Endothelial cell of umbilical vein (primary cell): ENCODE data around the gene APOBEC3F. TPM values are rescaled to one million over a fixed set of nuclear protein-coding genes. Genes with fewer than 3 reads are reported as not detected.
A peak's percentile ranks its signal among the peaks of the same experiment; 100 is the strongest.

ENCODE experiments used
- BruUV-seq: library from RNA; stranded (reverse); fragments of 400-500 nt; replicated peaks from 2 replicates; lab custom pipeline; 2021; lab: Mats Ljungman, UMichigan
- CTCF ChIA-PET: fragments of 300-600, 350-600 bp; sonication (Branson Sonifier 250); formaldehyde crosslinking; loops from one replicate; lab custom pipeline; 2021; ENCODE audit warnings: antibody characterized with exemption, inconsistent platforms; lab: Charles Lee
- POLR2A ChIA-PET: fragments of 300-600, 350-600 bp; sonication (Branson Sonifier 250); formaldehyde crosslinking; loops from one replicate; lab custom pipeline; 2021; ENCODE audit warnings: antibody characterized with exemption, inconsistent platforms; lab: Charles Lee
- DNase-seq: peaks from one replicate; pipeline ENCODE4 v3.0.0-alpha.2; 2011; ENCODE audit warnings: low read depth, low spot score
- FAIRE-seq: peaks from 2 replicates; lab custom pipeline; 2011; peaks lifted over from hg19 to GRCh38; lab: Jason Lieb, UNC
- H2AFZ ChIP-seq: 2 replicates; pipeline ENCODE4 v1.6.0; 2012; ENCODE audit warnings: low read depth, low read length, control low read depth, inconsistent platforms
- H3K27ac ChIP-seq: 2 replicates; pipeline ENCODE4 v1.5.1; 2011; ENCODE audit warnings: low read depth, mild to moderate bottlenecking, control low read depth, low read length, moderate library complexity; ENCODE audit not compliant: insufficient read depth
- H3K27me3 ChIP-seq, 2 experiments: 2 replicates each; pipeline versions ENCODE4 v1.6.0 to v1.6.1; 2011; ENCODE audit warnings: low read length in 2 of 2, mixed read lengths in 1 of 2; ENCODE audit not compliant: control insufficient read depth in 2 of 2, insufficient read depth in 2 of 2
- H3K36me3 ChIP-seq, 2 experiments: 2 replicates in 1 of 2; 3 replicates in 1 of 2; pipeline ENCODE4 v1.5.1; 2011; ENCODE audit warnings: low read length in 2 of 2, mild to moderate bottlenecking in 1 of 2, moderate library complexity in 1 of 2; ENCODE audit not compliant: control insufficient read depth in 2 of 2, insufficient read depth in 2 of 2; ENCODE audit errors: extremely low read depth in 1 of 2
- H3K4me1 ChIP-seq: 3 replicates; pipeline ENCODE4 v1.5.1; 2011; ENCODE audit warnings: mild to moderate bottlenecking, low read length; ENCODE audit not compliant: control insufficient read depth, insufficient read depth; ENCODE audit errors: extremely low read depth
- H3K4me2 ChIP-seq: 2 replicates; pipeline ENCODE4 v1.6.1; 2011; ENCODE audit warnings: low read length, control low read depth, mixed read lengths; ENCODE audit not compliant: insufficient read depth
- H3K4me3 ChIP-seq, 3 experiments: fragments of 200-600 bp in 1 of 3; sonication (generic), shearing (Covaris generic) in 1 of 3; replicated peaks in 1 of 3; 2 replicates each; pipeline ENCODE4 v1.5.1; 2011 to 2016; ENCODE audit warnings: control low read depth in 3 of 3, low read length in 3 of 3, mild to moderate bottlenecking in 2 of 3, inconsistent platforms in 1 of 3, low read depth in 1 of 3, moderate library complexity in 1 of 3; ENCODE audit not compliant: insufficient read depth in 1 of 3
- H3K79me2 ChIP-seq: 2 replicates; pipeline ENCODE4 v1.6.0; 2012; ENCODE audit warnings: low read length, inconsistent platforms; ENCODE audit not compliant: control insufficient read depth, insufficient read depth
- H3K9ac ChIP-seq: replicated peaks from 2 replicates; pipeline ENCODE3; 2011; ENCODE audit warnings: low read length, control low read depth; ENCODE audit not compliant: insufficient read depth; ENCODE audit errors: extremely low read depth
- H3K9me1 ChIP-seq: replicated peaks from 3 replicates; pipeline ENCODE4 v1.6.0; 2011; ENCODE audit warnings: mild to moderate bottlenecking, low read length; ENCODE audit not compliant: control insufficient read depth, insufficient read depth; ENCODE audit errors: extremely low read depth
- H3K9me3 ChIP-seq: replicated peaks from 2 replicates; pipeline ENCODE4 v1.5.1; 2012; ENCODE audit warnings: low read length, inconsistent platforms; ENCODE audit not compliant: control insufficient read depth, insufficient read depth
- H4K20me1 ChIP-seq: replicated peaks from 2 replicates; pipeline ENCODE3; 2011; ENCODE audit warnings: mild to moderate bottlenecking, low read length; ENCODE audit not compliant: control insufficient read depth, insufficient read depth; ENCODE audit errors: extremely low read depth
- CTCF ChIP-seq, 2 donors: IDR thresholded peaks; 1 replicate in 1 of 2; 2 replicates in 1 of 2; pipeline ENCODE4 v1.5.1; 2011; ENCODE audit warnings: low read length in 2 of 2, mild to moderate bottlenecking in 2 of 2, moderate library complexity in 2 of 2, control low read depth in 1 of 2, inconsistent platforms in 1 of 2, low read depth in 1 of 2; ENCODE audit not compliant: insufficient read depth in 1 of 2; ENCODE audit errors: extremely low read depth in 1 of 2
- EZH2 ChIP-seq: IDR thresholded peaks from 2 replicates; pipeline ENCODE4 v1.6.1; 2012; ENCODE audit warnings: borderline replicate concordance, low read depth, mild to moderate bottlenecking, moderate library complexity, low read length, inconsistent platforms; ENCODE audit not compliant: severe bottlenecking
- FOS ChIP-seq: IDR thresholded peaks from 2 replicates; pipeline ENCODE4 v1.6.1; 2011; ENCODE audit warnings: mild to moderate bottlenecking, low read length, moderate library complexity, borderline replicate concordance; ENCODE audit not compliant: insufficient read depth
- GATA2 ChIP-seq: IDR thresholded peaks from 2 replicates; pipeline ENCODE4 v1.7.0; 2011; ENCODE audit warnings: low read depth, mild to moderate bottlenecking, moderate library complexity, mixed read lengths, low read length; ENCODE audit not compliant: insufficient read length, insufficient read depth
- JUN ChIP-seq: IDR thresholded peaks from 2 replicates; pipeline ENCODE4 v1.6.1; 2011; ENCODE audit warnings: borderline replicate concordance, low read depth; ENCODE audit not compliant: insufficient read length, insufficient read depth
- MAX ChIP-seq: IDR thresholded peaks from 2 replicates; pipeline ENCODE4 v1.6.1; 2011; ENCODE audit not compliant: insufficient read depth, insufficient read length
- MYC ChIP-seq: IDR thresholded peaks from one replicate; pipeline ENCODE4 v1.6.1; 2011; ENCODE audit warnings: mild to moderate bottlenecking, low read depth, low read length
- POLR2A ChIP-seq: IDR thresholded peaks from 2 replicates; pipeline ENCODE4 v1.6.1; 2012; ENCODE audit warnings: low read depth, mild to moderate bottlenecking, control low read depth, low read length
- POLR2AphosphoS5 ChIP-seq: IDR thresholded peaks from 2 replicates; pipeline ENCODE4 v1.6.1; 2012; ENCODE audit warnings: low read depth, mild to moderate bottlenecking, control low read depth, low read length, moderate library complexity; ENCODE audit not compliant: insufficient read depth
- dilution Hi-C: fragments of 300-500 bp; cut with MboI; formaldehyde crosslinking; loops from one replicate; pipeline ENCODE4 v1.15.0; 2019; ENCODE audit warnings: low sequenced_read_pairs; ENCODE audit not compliant: extremely low pct_ligation_motif_present
- intact Hi-C: fragments of 100-400 bp; cut with micrococcal nuclease; formaldehyde crosslinking; loops from one replicate; pipeline ENCODE4 v1.10.0; 2022
- polyA plus RNA-seq, 4 experiments: library from polyadenylated mRNA; depleted of rRNA in 3 of 4; stranded (reverse) in 3 of 4; unstranded in 1 of 4; fragments of >200 nt; gene quantifications; 2 replicates each; pipeline versions ENCODE4 v1.2.1 to v1.2.3, GENCODE V29; 2011 to 2012; ENCODE audit warnings: missing spikeins in 1 of 4
- total RNA-seq: library from RNA; stranded (reverse); gene quantifications from 2 replicates; pipeline ENCODE4 v1.2.3, GENCODE V29; 2021

Gene APOBEC3F
- total and polyA plus RNA-seq, 2 donors (not counting 3 experiments of a cell fraction or from before 2014, with no cell fraction given), result 10.2 to 11.0 TPM

DNA sequence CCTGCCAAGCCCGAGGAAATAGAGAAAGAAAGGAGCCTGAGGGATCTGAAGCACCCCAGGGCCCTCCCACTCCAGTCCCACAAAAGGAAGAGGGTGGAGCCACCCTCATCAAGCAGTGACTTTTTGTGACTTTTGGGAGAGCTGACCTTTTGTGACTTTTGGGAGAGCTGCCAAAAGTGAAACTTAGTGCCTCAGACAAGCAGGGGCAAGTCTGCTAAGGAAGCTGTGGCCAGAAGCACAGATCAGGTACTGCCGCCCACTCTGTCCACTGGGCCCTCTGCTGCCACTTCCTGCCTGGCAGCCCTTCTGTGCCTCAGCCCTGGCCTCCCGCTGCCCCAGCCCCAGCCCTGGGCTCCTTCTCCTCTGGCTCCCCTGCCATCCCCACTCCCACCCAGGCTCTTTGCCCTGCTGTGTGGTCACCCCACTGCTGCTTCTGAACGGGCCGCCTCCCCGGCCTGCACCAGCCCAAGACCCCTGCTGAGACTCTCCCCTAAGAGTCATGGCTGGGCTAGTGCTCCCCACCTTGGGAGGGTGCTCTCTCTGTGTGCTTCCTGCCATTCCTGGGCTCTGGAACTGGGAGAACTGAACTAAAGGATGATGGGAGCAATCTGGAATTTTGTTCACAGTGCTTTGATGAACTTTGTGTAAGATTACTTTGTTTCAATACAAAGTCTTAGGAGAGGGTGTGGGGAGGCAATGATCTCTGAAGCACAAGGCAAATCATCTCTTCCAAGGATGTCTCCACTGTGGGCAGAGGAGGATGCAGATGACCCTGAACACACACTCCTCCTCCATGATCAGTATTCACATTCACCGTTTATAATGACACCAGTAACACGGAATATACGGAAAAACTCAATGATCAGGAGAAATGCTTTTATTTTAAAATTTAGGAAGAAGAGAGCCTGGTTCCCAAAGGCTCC lies 56.7 kb downstream of the APOBEC3F start, which contains the start of gene APOBEC3H:
Gene APOBEC3H (plus strand): TSS at position 147 of the 923 bp plus-strand sequence. CDS start 3,035 bp downstream, outside the sequence.
- no peak within 1 kb of the TSS for H3K4me3 ChIP-seq
- ChIA-PET POLR2A (no interaction called here), CTCF (interaction anchor here (1.4 kb wide), 1 partner anchor 227 kb away, joined by 5 read pairs; no protein-coding TSS in a partner anchor)
- no peak within 1 kb of the TSS for H3K27ac ChIP-seq
- H3K36me3 ChIP-seq, result no peaks in the 10 kb centered on the region
- H3K27me3 ChIP-seq, result peaks cover 0 to 6% of the 10 kb centered on the region in 2 experiments
- BruUV-seq, result no TSS peak
- no peaks in the 10 kb centered on the region for H3K9me3 ChIP-seq
- no peak within 1 kb of the TSS for H3K4me2 ChIP-seq
- H3K9me1 ChIP-seq, result no peaks in the 10 kb centered on the region
- no peak for TF ChIP-seq FOS
- TF ChIP-seq MYC, result no peak
- no peak for TF ChIP-seq JUN
- no peak for TF ChIP-seq POLR2A
- TF ChIP-seq EZH2, result no peak
- TF ChIP-seq POLR2AphosphoS5, result no peak
- no peak for TF ChIP-seq MAX
- TF ChIP-seq CTCF (IDR thresholded peaks at IDR 0.05; ENCODE audit: extremely low read depth in 1 of 2, insufficient read depth in 1 of 2, low read depth in 1 of 2, low read length in 2 of 2), result no peak
- no peak for TF ChIP-seq GATA2
- H3K79me2 ChIP-seq, result no peaks in the 10 kb centered on the region
- H2AFZ ChIP-seq, result peak within 1 kb of the TSS; percentile 65
- no peaks in the 10 kb centered on the region for H4K20me1 ChIP-seq
- intact Hi-C loops (no loop called here), dilution Hi-C loops (no loop called here)
- no peak within 1 kb of the TSS for H3K9ac ChIP-seq
- DNase-seq (no peak), FAIRE-seq (no peak)
- no peaks in the 10 kb centered on the region for H3K4me1 ChIP-seq
